Hepatocyte (in vitro differentiated cells): Measurements from ENCODE around the gene REPS2. TPM values are rescaled to one million over a fixed set of nuclear protein-coding genes. Genes with fewer than 3 reads are reported as not detected.

Experiments used
- DNase-seq: peaks from one replicate; pipeline ENCODE4 v3.0.0-alpha.2; 2016; ENCODE audit warnings: low spot score
- H2AFZ ChIP-seq: fragments of 200-600 bp; sonication (generic); 2 replicates; pipeline ENCODE4 v1.6.0; 2016; ENCODE audit warnings: antibody characterized with exemption, mild to moderate bottlenecking
- H3K27ac ChIP-seq: fragments of 200-600 bp; sonication (generic); 2 replicates; pipeline ENCODE4 v1.5.1; 2016; ENCODE audit warnings: mild to moderate bottlenecking
- H3K27me3 ChIP-seq: fragments of 200-600 bp; sonication (generic); 2 replicates; pipeline ENCODE4 v1.6.1; 2016
- H3K36me3 ChIP-seq: fragments of 200-600 bp; sonication (generic); replicated peaks from 2 replicates; pipeline ENCODE4 v1.5.1; 2016; ENCODE audit warnings: low read depth; ENCODE audit not compliant: insufficient read depth
- H3K4me1 ChIP-seq: fragments of 200-600 bp; sonication (generic); 2 replicates; pipeline ENCODE4 v1.5.1; 2016; ENCODE audit warnings: mild to moderate bottlenecking, moderate library complexity; ENCODE audit not compliant: insufficient read depth
- H3K4me2 ChIP-seq: fragments of 200-600 bp; sonication (generic); 2 replicates; pipeline ENCODE4 v1.6.0; 2016
- H3K4me3 ChIP-seq: fragments of 200-600 bp; sonication (generic); 2 replicates; pipeline ENCODE4 v1.5.1; 2016; ENCODE audit warnings: mild to moderate bottlenecking
- H3K79me2 ChIP-seq: fragments of 200-600 bp; sonication (generic); 2 replicates; pipeline ENCODE4 v1.6.0; 2017; ENCODE audit warnings: mild to moderate bottlenecking
- H3K9me2 ChIP-seq: fragments of 200-600 bp; sonication (generic); replicated peaks from 2 replicates; pipeline ENCODE4 v1.6.0; 2017; ENCODE audit warnings: mild to moderate bottlenecking; ENCODE audit not compliant: insufficient read depth
- H3K9me3 ChIP-seq: fragments of 200-600 bp; sonication (generic); 2 replicates; pipeline ENCODE4 v1.5.1; 2016; ENCODE audit warnings: low read depth, mild to moderate bottlenecking
- H4K20me1 ChIP-seq: fragments of 200-600 bp; sonication (generic); 2 replicates; pipeline ENCODE4 v1.6.0; 2016; ENCODE audit warnings: mild to moderate bottlenecking; ENCODE audit not compliant: insufficient read depth, poor library complexity, severe bottlenecking
- CTCF ChIP-seq: fragments of 200-600 bp; sonication (generic); IDR thresholded peaks from 2 replicates; pipeline ENCODE4 v1.5.1; 2016; ENCODE audit warnings: antibody characterized with exemption, mild to moderate bottlenecking; ENCODE audit not compliant: poor library complexity
- EZH2 ChIP-seq: fragments of 200-600 bp; sonication (generic); IDR thresholded peaks from 2 replicates; pipeline ENCODE4 v1.6.1; 2016; ENCODE audit warnings: antibody characterized with exemption, mild to moderate bottlenecking, borderline replicate concordance
- EZH2phosphoT487 ChIP-seq: fragments of 200-600 bp; sonication (generic); IDR thresholded peaks from one replicate; pipeline ENCODE4 v1.6.1; 2018; ENCODE audit warnings: antibody characterized with exemption, mild to moderate bottlenecking, low read depth, moderate library complexity; ENCODE audit not compliant: unreplicated experiment, severe bottlenecking
- WGBS: methylation state at CpG from one replicate; pipeline ENCODE4 v1.1.6; 2016; ENCODE audit warnings: low lambda C conversion rate; ENCODE audit errors: missing lambda C conversion rate; 5-methylcytosine and 5-hydroxymethylcytosine counted together
- polyA plus RNA-seq: library from polyadenylated mRNA; unstranded; fragments of >200 nt; fragmentation: Nextera tagmentation; extraction: Ambion mirVana; gene quantifications from 2 replicates; pipeline ENCODE4 v1.2.1, GENCODE V29; 2016
- total RNA-seq: library from RNA; depleted of rRNA; stranded (reverse); fragments of >200 nt; gene quantifications from 2 replicates; pipeline ENCODE4 v1.2.3, GENCODE V29; 2014

REPS2 gene
- total and polyA plus RNA-seq, 2 experiments from 2014 or later, result 3.4 to 5.0 TPM

GRCh38 chrX:17031827-17032226 lies 85.4 kb downstream of the REPS2 start:
- no peak overlapping the region for H3K4me2 ChIP-seq
- no peaks in the 10 kb centered on the region for H3K36me3 ChIP-seq
- H3K27me3 ChIP-seq, result no peaks in the 10 kb centered on the region
- no peak for DNase-seq
- no peak overlapping the region for H2AFZ ChIP-seq
- TF ChIP-seq CTCF (no peak), EZH2 (no peak), EZH2phosphoT487 (no peak)
- no peaks in the 10 kb centered on the region for H3K4me1 ChIP-seq
- no peaks in the 10 kb centered on the region for H3K9me2 ChIP-seq
- H3K27ac ChIP-seq, result no peak overlapping the region
- no peaks in the 10 kb centered on the region for H3K79me2 ChIP-seq
- H3K4me3 ChIP-seq, result no peak overlapping the region
- H4K20me1 ChIP-seq, result no peaks in the 10 kb centered on the region
- no peaks in the 10 kb centered on the region for H3K9me3 ChIP-seq

GRCh38 chrX:17032351-17032750 lies 85.9 kb downstream of the REPS2 start:
- no peaks in the 10 kb centered on the region for H3K79me2 ChIP-seq
- no peak overlapping the region for H3K4me2 ChIP-seq
- no peak for DNase-seq
- no peak overlapping the region for H2AFZ ChIP-seq
- H3K27me3 ChIP-seq, result no peaks in the 10 kb centered on the region
- 57% methylated on average over 4 of the region's 4 CpGs for WGBS
- H4K20me1 ChIP-seq, result no peaks in the 10 kb centered on the region
- TF ChIP-seq EZH2phosphoT487 (no peak), EZH2 (no peak), CTCF (no peak)
- H3K9me2 ChIP-seq, result no peaks in the 10 kb centered on the region
- no peaks in the 10 kb centered on the region for H3K9me3 ChIP-seq
- H3K4me1 ChIP-seq, result no peaks in the 10 kb centered on the region
- H3K36me3 ChIP-seq, result no peaks in the 10 kb centered on the region
- no peak overlapping the region for H3K4me3 ChIP-seq
- no peak overlapping the region for H3K27ac ChIP-seq

GRCh38 chrX:17033225-17033624 lies 86.8 kb downstream of the REPS2 start:
- H4K20me1 ChIP-seq, result no peaks in the 10 kb centered on the region
- H3K4me1 ChIP-seq, result no peaks in the 10 kb centered on the region
- H3K9me3 ChIP-seq, result no peaks in the 10 kb centered on the region
- H3K36me3 ChIP-seq, result no peaks in the 10 kb centered on the region
- no peak overlapping the region for H3K4me3 ChIP-seq
- H3K79me2 ChIP-seq, result no peaks in the 10 kb centered on the region
- H3K4me2 ChIP-seq, result no peak overlapping the region
- H3K9me2 ChIP-seq, result no peaks in the 10 kb centered on the region
- TF ChIP-seq EZH2phosphoT487, result no peak
- no peak overlapping the region for H3K27ac ChIP-seq
- no peak for DNase-seq
- H3K27me3 ChIP-seq, result no peaks in the 10 kb centered on the region
- H2AFZ ChIP-seq, result no peak overlapping the region

DNA sequence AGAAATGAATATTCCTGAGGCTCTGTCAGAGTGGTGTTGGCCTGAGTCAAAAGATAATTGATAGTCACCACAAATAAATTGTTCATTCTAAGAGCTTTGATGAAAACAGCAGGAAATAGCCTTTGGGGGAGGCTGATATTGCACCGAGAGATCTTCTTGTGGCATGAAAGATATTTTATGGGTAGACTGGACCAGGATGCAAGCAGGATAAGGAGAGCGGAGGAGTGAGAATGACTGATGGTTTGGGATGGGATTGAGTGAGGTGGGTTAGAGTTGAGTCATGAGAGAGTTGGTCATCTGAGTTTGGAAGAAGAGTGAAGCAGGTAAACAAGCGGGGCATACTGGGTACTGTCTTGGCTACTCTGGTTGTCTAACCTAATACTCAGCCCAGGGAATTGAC lies 88.7 kb downstream of the REPS2 start:
- no peak overlapping the region for H3K4me2 ChIP-seq
- no peaks in the 10 kb centered on the region for H3K79me2 ChIP-seq
- no peak for DNase-seq
- H3K4me1 ChIP-seq, result no peaks in the 10 kb centered on the region
- no peak overlapping the region for H2AFZ ChIP-seq
- H4K20me1 ChIP-seq, result no peaks in the 10 kb centered on the region
- no peak overlapping the region for H3K4me3 ChIP-seq
- TF ChIP-seq EZH2phosphoT487 (no peak), EZH2 (no peak), CTCF (no peak)
- H3K27ac ChIP-seq, result no peak overlapping the region
- no peaks in the 10 kb centered on the region for H3K36me3 ChIP-seq
- no peaks in the 10 kb centered on the region for H3K27me3 ChIP-seq
- WGBS, result 87% methylated on average over 3 of the region's 3 CpGs
- no peaks in the 10 kb centered on the region for H3K9me2 ChIP-seq
- no peaks in the 10 kb centered on the region for H3K9me3 ChIP-seq
